K562 (cell line): ENCODE results near the gene BRF1. TPM values are rescaled to one million over a fixed set of nuclear protein-coding genes. Genes with fewer than 3 reads are reported as not detected.

ENCODE experiments used
- ATAC-seq: fragments of 200-7000 bp; cut with Tn5 transposase; 3 replicates; pipeline ENCODE4 v1.9.1; 2020; ENCODE audit warnings: moderate library complexity
- BruUV-seq: library from RNA; stranded (reverse); fragments of 400-500 nt; replicated peaks from 2 replicates; lab custom pipeline; 2021; lab: Mats Ljungman, UMichigan
- CTCF ChIA-PET: fragments of 300-600 bp; formaldehyde crosslinking; extraction: SDS; loops from one replicate; lab custom pipeline; 2021; ENCODE audit warnings: low intra/inter-chr PET ratio; lab: Yijun Ruan, JAX
- POLR2A ChIA-PET: fragments of 300-600, 350-650 bp; sonication (Branson Sonifier 250); formaldehyde crosslinking; extraction: SDS; loops from one replicate; lab custom pipeline; 2021; ENCODE audit warnings: antibody characterized with exemption, inconsistent platforms; lab: Yijun Ruan, JAX
- DNase-seq, 4 experiments: peaks; one replicate each; pipeline versions ENCODE4 v3.0.0 to v3.0.0-alpha.2; 2011 to 2018; ENCODE audit warnings: low spot score in 3 of 4, mixed read lengths in 3 of 4; ENCODE audit errors: extremely low read depth in 1 of 4
- FAIRE-seq: peaks from 2 replicates; lab custom pipeline; 2011; peaks lifted over from hg19 to GRCh38; lab: Jason Lieb, UNC
- H2AFZ ChIP-seq: 2 replicates; pipeline ENCODE4 v1.6.0; 2011; ENCODE audit warnings: low read depth, low read length, control low read depth, inconsistent platforms
- H3K27ac ChIP-seq: fragments of 200-600 bp; 3 replicates; pipeline ENCODE4 v1.8.0; 2011; ENCODE audit warnings: low read depth, mild to moderate bottlenecking, control low read depth, inconsistent platforms, low read length, moderate library complexity, mixed read lengths; ENCODE audit errors: extremely low read depth
- H3K27me3 ChIP-seq, 2 experiments: fragments of 300-600 bp in 1 of 2; 2 replicates in 1 of 2; 3 replicates in 1 of 2; pipeline versions ENCODE4 v1.6.0 to v1.8.0; 2011; ENCODE audit warnings: inconsistent platforms in 2 of 2, low read length in 2 of 2, mild to moderate bottlenecking in 1 of 2, mixed read lengths in 1 of 2, moderate library complexity in 1 of 2; ENCODE audit not compliant: control insufficient read depth in 2 of 2, insufficient read depth in 2 of 2
- H3K36me3 ChIP-seq: fragments of 300-600 bp; 3 replicates; pipeline ENCODE4 v1.8.0; 2011; ENCODE audit warnings: mild to moderate bottlenecking, low read length, inconsistent platforms; ENCODE audit not compliant: control insufficient read depth, insufficient read depth
- H3K4me1 ChIP-seq, 2 experiments: fragments of 200-600 bp in 1 of 2; replicated peaks in 1 of 2; 2 replicates in 1 of 2; 3 replicates in 1 of 2; pipeline versions ENCODE4 v1.5.1 to v1.8.0; 2011; ENCODE audit warnings: inconsistent platforms in 2 of 2, low read length in 2 of 2, mild to moderate bottlenecking in 1 of 2, mixed read lengths in 1 of 2, moderate library complexity in 1 of 2; ENCODE audit not compliant: control insufficient read depth in 2 of 2, insufficient read depth in 2 of 2
- H3K4me2 ChIP-seq: 2 replicates; pipeline ENCODE4 v1.6.1; 2011; ENCODE audit warnings: low read length, control low read depth, inconsistent platforms, mixed read lengths; ENCODE audit not compliant: insufficient read depth
- H3K4me3 ChIP-seq: fragments of 200-600 bp; sonication (generic), shearing (Covaris generic); 2 replicates; pipeline ENCODE4 v1.5.1; 2016; ENCODE audit warnings: control low read depth, inconsistent platforms
- H3K79me2 ChIP-seq: fragments of 200-600 bp; 3 replicates; pipeline ENCODE4 v1.8.0; 2011; ENCODE audit warnings: low read length, inconsistent platforms; ENCODE audit not compliant: control insufficient read depth, insufficient read depth
- H3K9ac ChIP-seq, 2 experiments: 2 replicates each; pipeline versions ENCODE4 v1.6.0 to v1.6.1; 2011; ENCODE audit warnings: low read depth in 2 of 2, low read length in 2 of 2, control low read depth in 1 of 2, inconsistent platforms in 1 of 2, mild to moderate bottlenecking in 1 of 2, mixed read lengths in 1 of 2; ENCODE audit not compliant: insufficient read depth in 1 of 2
- H3K9me1 ChIP-seq: one replicate; pipeline ENCODE4 v1.6.0; 2011; ENCODE audit warnings: inconsistent platforms, mild to moderate bottlenecking, low read length, moderate library complexity; ENCODE audit not compliant: control insufficient read depth, insufficient read depth
- H3K9me3 ChIP-seq: replicated peaks from 2 replicates; pipeline ENCODE4 v1.5.1; 2011; ENCODE audit warnings: low read depth, low read length, inconsistent platforms; ENCODE audit not compliant: control insufficient read depth, insufficient read depth
- H4K20me1 ChIP-seq: replicated peaks from 2 replicates; pipeline ENCODE4 v1.6.1; 2011; ENCODE audit warnings: low read length, inconsistent platforms, mixed read lengths; ENCODE audit not compliant: control insufficient read depth, insufficient read depth
- ARID2 ChIP-seq: fragments of 450-650 bp; IDR thresholded peaks from 2 replicates; pipeline ENCODE4 v1.6.1; 2017; ENCODE audit warnings: antibody characterized with exemption, mild to moderate bottlenecking
- ETV6 ChIP-seq, 3 experiments: fragments of 150-350 bp in 1 of 3; sonication (generic) in 1 of 3; formaldehyde crosslinking in 1 of 3; IDR thresholded peaks; 2 replicates each; pipeline versions ENCODE4 v1.6.1 to v1.8.0; 2014 to 2022; ENCODE audit warnings: borderline replicate concordance in 2 of 3, low read depth in 2 of 3, antibody characterized with exemption in 1 of 3, low read length in 1 of 3, mild to moderate bottlenecking in 1 of 3, missing genetic modification reagents in 1 of 3
- FOSL1 ChIP-seq: fragments of 200-800 bp; sonication (Bioruptor generic); conservative IDR thresholded peaks from 2 replicates; pipeline ENCODE4 v1.6.1; 2016; ENCODE audit warnings: missing genetic modification characterization, missing compliant biosample characterization
- FOXP1 ChIP-seq: sonication (generic); formaldehyde crosslinking; IDR thresholded peaks from 2 replicates; pipeline ENCODE4 v1.8.0; 2022; ENCODE audit warnings: mild to moderate bottlenecking, missing genetic modification reagents
- GABPB1 ChIP-seq: sonication (generic); formaldehyde crosslinking; IDR thresholded peaks from 2 replicates; pipeline ENCODE4 v1.8.0; 2022; ENCODE audit warnings: mild to moderate bottlenecking, missing genetic modification reagents
- MEIS2 ChIP-seq: fragments of 450-650 bp; IDR thresholded peaks from 2 replicates; pipeline ENCODE4 v1.6.1; 2014; ENCODE audit warnings: mild to moderate bottlenecking; ENCODE audit not compliant: partially characterized antibody
- PHB2 ChIP-seq: fragments of 450-650 bp; IDR thresholded peaks from 2 replicates; pipeline ENCODE4 v1.6.1; 2017; ENCODE audit warnings: low read depth
- POLR3A ChIP-seq: IDR thresholded peaks from 2 replicates; pipeline ENCODE4 v1.6.1; 2011; ENCODE audit warnings: borderline replicate concordance, mild to moderate bottlenecking, moderate library complexity; ENCODE audit not compliant: insufficient read length, insufficient read depth; ENCODE audit errors: extremely low read depth
- ZC3H11A ChIP-seq: IDR thresholded peaks from 2 replicates; pipeline ENCODE4 v1.6.1; 2012; ENCODE audit warnings: low read depth, low read length, improper control_type of control experiment
- ZNF668 ChIP-seq: fragments of 250-450 bp; sonication (Bioruptor Pico); IDR thresholded peaks from 2 replicates; pipeline ENCODE4 v1.8.0; 2022; ENCODE audit warnings: mild to moderate bottlenecking, inconsistent platforms
- WGBS: fragments of 100-300 bp; shearing (Covaris generic); methylation state at CpG from one replicate; pipeline ENCODE4 v1.1.6; 2016; ENCODE audit warnings: low coverage, mixed read lengths; ENCODE audit not compliant: insufficient coverage; ENCODE audit errors: missing lambda C conversion rate; 5-methylcytosine and 5-hydroxymethylcytosine counted together
- in situ Hi-C: fragments of 300-500 bp; cut with MboI; formaldehyde crosslinking; loops from 4 replicates; pipeline ENCODE4 v1.15.0; 2018; ENCODE audit warnings: inconsistent platforms, mixed read lengths
- intact Hi-C: fragments of 100-400 bp; cut with micrococcal nuclease; formaldehyde crosslinking; loops from 2 replicates; pipeline ENCODE4 v1.14.2; 2022
- polyA plus RNA-seq, 8 experiments: library from polyadenylated mRNA; depleted of rRNA in 4 of 8; stranded (reverse) in 5 of 8; unstranded in 3 of 8; fragments of >200 nt; fragmentation: Nextera tagmentation in 2 of 8; fragmentation: Illumina TruSeq in 1 of 8; extraction: Ambion mirVana in 2 of 8; extraction: Trizol in 1 of 8; gene quantifications; 2 replicates each; pipeline versions ENCODE4 v1.2.1 to v1.2.3, GENCODE V29; 2011 to 2014; ENCODE audit warnings: inconsistent platforms in 1 of 8, missing spikeins in 1 of 8
- total RNA-seq, 7 experiments: library from RNA; depleted of rRNA in 6 of 7; stranded (reverse); fragments of >200 nt in 6 of 7; fragmentation: Illumina TruSeq in 2 of 7; extraction: Trizol in 2 of 7; gene quantifications; 2 replicates each; pipeline versions ENCODE4 v1.2.1 to v1.2.3, GENCODE V29; 2011 to 2021; ENCODE audit warnings: low replicate concordance in 1 of 7
- TF ChIP-seq, protein P1 (sequence below): fragments of 450-650 bp; IDR thresholded peaks from 2 replicates; pipeline ENCODE4 v1.6.1; 2018; ENCODE audit warnings: mild to moderate bottlenecking, low read depth; ENCODE audit not compliant: partially characterized antibody
- TF ChIP-seq, protein P2 (sequence below), 2 experiments: fragments of 150-350 bp in 1 of 2; IDR thresholded peaks; 2 replicates each; pipeline ENCODE4 v1.6.1; 2012 to 2016; ENCODE audit warnings: low read depth in 2 of 2, low read length in 2 of 2, mild to moderate bottlenecking in 1 of 2, moderate library complexity in 1 of 2

Gene BRF1
- total and polyA plus RNA-seq, 9 of the 15 experiments (the other 6 are each of a cell fraction or from before 2014, with no cell fraction given): 0.14 to 24.6 (median 8.2) TPM

DNA sequence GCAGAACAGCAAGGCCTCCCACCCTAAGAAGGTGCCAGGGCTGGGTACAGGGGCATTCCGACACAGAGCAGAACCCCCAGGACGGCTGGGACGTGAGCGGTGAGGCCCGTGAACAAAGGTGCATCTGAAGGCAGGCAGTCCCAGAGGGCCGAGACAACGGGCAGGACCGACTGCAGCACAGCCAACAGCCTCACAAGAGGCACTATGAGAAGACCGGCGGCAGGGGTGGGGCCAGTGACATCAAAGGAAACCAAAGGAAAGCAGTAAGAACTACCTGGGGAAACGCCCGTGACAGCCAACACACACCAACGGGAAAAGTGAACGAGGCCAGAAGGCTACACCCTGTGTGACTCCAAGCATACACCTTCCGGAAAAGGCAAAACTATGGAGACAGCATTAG lies 43.3 kb downstream of the BRF1 start:
- intact Hi-C loops (no loop called here), in situ Hi-C loops (no loop called here)
- no peaks in the 10 kb centered on the region for H3K27me3 ChIP-seq
- no peak overlapping the region for H3K4me2 ChIP-seq
- no peaks in the 10 kb centered on the region for H3K79me2 ChIP-seq
- H4K20me1 ChIP-seq: no peaks in the 10 kb centered on the region
- H3K27ac ChIP-seq: no peak overlapping the region
- no peak for ATAC-seq
- TF ChIP-seq POLR3A (no peak), FOXP1 (CRISPR knock-in tag) (no peak), MEIS2 (no peak), ZC3H11A (no peak), ETV6 (IDR thresholded peaks at IDR 0.05; ENCODE audit: borderline replicate concordance in 1 of 2, low read depth in 2 of 2, low read length in 1 of 2) (no peak), ETV6 (CRISPR knock-in tag; IDR thresholded peaks at IDR 0.05; ENCODE audit: borderline replicate concordance) (no peak), ARID2 (no peak), FOSL1 (tag) (no peak), GABPB1 (CRISPR knock-in tag) (no peak), ZNF668 (no peak), PHB2 (no peak)
- TF ChIP-seq, protein P1, sequence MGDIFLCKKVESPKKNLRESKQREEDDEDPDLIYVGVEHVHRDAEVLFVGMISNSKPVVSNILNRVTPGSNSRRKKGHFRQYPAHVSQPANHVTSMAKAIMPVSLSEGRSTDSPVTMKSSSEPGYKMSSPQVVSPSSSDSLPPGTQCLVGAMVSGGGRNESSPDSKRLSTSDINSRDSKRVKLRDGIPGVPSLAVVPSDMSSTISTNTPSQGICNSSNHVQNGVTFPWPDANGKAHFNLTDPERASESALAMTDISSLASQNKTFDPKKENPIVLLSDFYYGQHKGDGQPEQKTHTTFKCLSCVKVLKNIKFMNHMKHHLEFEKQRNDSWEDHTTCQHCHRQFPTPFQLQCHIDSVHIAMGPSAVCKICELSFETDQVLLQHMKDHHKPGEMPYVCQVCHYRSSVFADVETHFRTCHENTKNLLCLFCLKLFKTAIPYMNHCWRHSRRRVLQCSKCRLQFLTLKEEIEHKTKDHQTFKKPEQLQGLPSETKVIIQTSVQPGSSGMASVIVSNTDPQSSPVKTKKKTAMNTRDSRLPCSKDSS: no peak
- TF ChIP-seq, protein P2, sequence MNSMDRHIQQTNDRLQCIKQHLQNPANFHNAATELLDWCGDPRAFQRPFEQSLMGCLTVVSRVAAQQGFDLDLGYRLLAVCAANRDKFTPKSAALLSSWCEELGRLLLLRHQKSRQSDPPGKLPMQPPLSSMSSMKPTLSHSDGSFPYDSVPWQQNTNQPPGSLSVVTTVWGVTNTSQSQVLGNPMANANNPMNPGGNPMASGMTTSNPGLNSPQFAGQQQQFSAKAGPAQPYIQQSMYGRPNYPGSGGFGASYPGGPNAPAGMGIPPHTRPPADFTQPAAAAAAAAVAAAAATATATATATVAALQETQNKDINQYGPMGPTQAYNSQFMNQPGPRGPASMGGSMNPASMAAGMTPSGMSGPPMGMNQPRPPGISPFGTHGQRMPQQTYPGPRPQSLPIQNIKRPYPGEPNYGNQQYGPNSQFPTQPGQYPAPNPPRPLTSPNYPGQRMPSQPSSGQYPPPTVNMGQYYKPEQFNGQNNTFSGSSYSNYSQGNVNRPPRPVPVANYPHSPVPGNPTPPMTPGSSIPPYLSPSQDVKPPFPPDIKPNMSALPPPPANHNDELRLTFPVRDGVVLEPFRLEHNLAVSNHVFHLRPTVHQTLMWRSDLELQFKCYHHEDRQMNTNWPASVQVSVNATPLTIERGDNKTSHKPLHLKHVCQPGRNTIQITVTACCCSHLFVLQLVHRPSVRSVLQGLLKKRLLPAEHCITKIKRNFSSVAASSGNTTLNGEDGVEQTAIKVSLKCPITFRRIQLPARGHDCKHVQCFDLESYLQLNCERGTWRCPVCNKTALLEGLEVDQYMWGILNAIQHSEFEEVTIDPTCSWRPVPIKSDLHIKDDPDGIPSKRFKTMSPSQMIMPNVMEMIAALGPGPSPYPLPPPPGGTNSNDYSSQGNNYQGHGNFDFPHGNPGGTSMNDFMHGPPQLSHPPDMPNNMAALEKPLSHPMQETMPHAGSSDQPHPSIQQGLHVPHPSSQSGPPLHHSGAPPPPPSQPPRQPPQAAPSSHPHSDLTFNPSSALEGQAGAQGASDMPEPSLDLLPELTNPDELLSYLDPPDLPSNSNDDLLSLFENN (IDR thresholded peaks at IDR 0.05; ENCODE audit: low read depth in 2 of 2, low read length in 2 of 2): no peak
- no peak overlapping the region for H2AFZ ChIP-seq
- H3K9ac ChIP-seq: no peak overlapping the region
- H3K36me3 ChIP-seq: no peaks in the 10 kb centered on the region; the same call in 2 of the 3 replicates
- no peak for FAIRE-seq
- no peaks in the 10 kb centered on the region for H3K9me1 ChIP-seq
- CTCF ChIA-PET: no interaction called here
- DNase-seq: no peak
- H3K4me3 ChIP-seq: no peak overlapping the region
- WGBS: 78% methylated on average over 11 of the region's 15 CpGs
- BruUV-seq: no TSS peak
- POLR2A ChIA-PET: no interaction called here
- H3K9me3 ChIP-seq: no peaks in the 10 kb centered on the region
- H3K4me1 ChIP-seq: no peaks in the 10 kb centered on the region
